ENCODE data around the gene IGFBP3. TPM values are rescaled to one million over a fixed set of nuclear protein-coding genes. Genes with fewer than 3 reads are reported as not detected.

Gene IGFBP3
- total RNA-seq, 1 donor from 2014 or later = 1,747 TPM

- H3K9me3 Mint-ChIP-seq (ENCODE audit: low read depth) = no peaks in the 10 kb centered on the region
- peaks cover 73% of the 10 kb centered on the region for H3K4me1 Mint-ChIP-seq (ENCODE audit: low read depth)
- peak overlapping the region; percentile 89 for H3K4me3 Mint-ChIP-seq (ENCODE audit: unreplicated experiment)
- DNase-seq (ENCODE audit: low spot score) = no peak
- peak overlapping the region; percentile 67 for H3K27ac Mint-ChIP-seq (ENCODE audit: unreplicated experiment)
- TF ChIP-seq CTCF (IDR thresholded peaks at IDR 0.05) = no peak
- peaks cover 26% of the 10 kb centered on the region for H3K36me3 Mint-ChIP-seq (ENCODE audit: low read depth)
- H3K27me3 Mint-ChIP-seq (ENCODE audit: low read depth) = no peaks in the 10 kb centered on the region
These were observed 2.5 kb downstream of the IGFBP3 start for GRCh38 chr7:45918556-45918955.

DNA sequence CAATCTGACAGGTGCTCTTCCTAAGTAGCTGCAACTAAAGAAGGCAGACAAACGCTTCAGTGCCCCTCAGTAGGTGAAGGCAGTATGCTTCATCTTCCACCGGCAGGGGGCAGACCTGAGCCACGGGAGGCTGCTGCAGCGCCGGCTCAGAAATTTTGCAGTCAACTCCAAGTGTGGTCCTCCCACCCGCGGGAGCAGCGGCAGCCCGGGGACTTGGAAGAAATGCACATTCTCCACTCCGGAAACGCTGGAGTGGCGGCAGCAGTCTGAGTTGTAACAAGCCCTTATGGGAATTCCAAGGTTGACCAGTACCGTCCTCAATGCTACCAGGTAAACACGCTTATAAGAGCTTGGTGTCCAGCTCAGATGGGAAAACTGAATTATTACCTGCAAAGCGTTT, 3.4 kb downstream of the IGFBP3 start:
- Mint-ChIP-seq H3K27ac (ENCODE audit: unreplicated experiment) (peak overlapping the region; percentile 55), H3K36me3 (ENCODE audit: low read depth) (peaks cover 34% of the 10 kb centered on the region), H3K9me3 (ENCODE audit: low read depth) (no peaks in the 10 kb centered on the region), H3K27me3 (ENCODE audit: low read depth) (no peaks in the 10 kb centered on the region), H3K4me1 (ENCODE audit: low read depth) (peaks cover 64% of the 10 kb centered on the region), H3K4me3 (ENCODE audit: unreplicated experiment) (peak overlapping the region; percentile 89)
- no peak for DNase-seq (ENCODE audit: low spot score)
- peak; percentile 96 for TF ChIP-seq CTCF (IDR thresholded peaks at IDR 0.05)

- no peak for DNase-seq (ENCODE audit: low spot score)
- Mint-ChIP-seq H3K27ac (ENCODE audit: unreplicated experiment) (peak overlapping the region; percentile 55), H3K36me3 (ENCODE audit: low read depth) (peaks cover 39% of the 10 kb centered on the region), H3K9me3 (ENCODE audit: low read depth) (no peaks in the 10 kb centered on the region), H3K4me3 (ENCODE audit: unreplicated experiment) (peak overlapping the region; percentile 89), H3K27me3 (ENCODE audit: low read depth) (no peaks in the 10 kb centered on the region), H3K4me1 (ENCODE audit: low read depth) (peaks cover 58% of the 10 kb centered on the region)
- no peak for TF ChIP-seq CTCF (IDR thresholded peaks at IDR 0.05)
These were observed 4.0 kb downstream of the IGFBP3 start for GRCh38 chr7:45917064-45917463.

- Mint-ChIP-seq H3K36me3 (ENCODE audit: low read depth) (peaks cover 39% of the 10 kb centered on the region), H3K9me3 (ENCODE audit: low read depth) (no peaks in the 10 kb centered on the region), H3K4me1 (ENCODE audit: low read depth) (peaks cover 51% of the 10 kb centered on the region), H3K27me3 (ENCODE audit: low read depth) (no peaks in the 10 kb centered on the region), H3K4me3 (ENCODE audit: unreplicated experiment) (peak overlapping the region; percentile 60), H3K27ac (ENCODE audit: unreplicated experiment) (peak overlapping the region; percentile 24)
- TF ChIP-seq CTCF (IDR thresholded peaks at IDR 0.05) = no peak
- DNase-seq (ENCODE audit: low spot score) = no peak
These were observed 5.5 kb downstream of the IGFBP3 start for GRCh38 chr7:45915606-45916005.

DNA sequence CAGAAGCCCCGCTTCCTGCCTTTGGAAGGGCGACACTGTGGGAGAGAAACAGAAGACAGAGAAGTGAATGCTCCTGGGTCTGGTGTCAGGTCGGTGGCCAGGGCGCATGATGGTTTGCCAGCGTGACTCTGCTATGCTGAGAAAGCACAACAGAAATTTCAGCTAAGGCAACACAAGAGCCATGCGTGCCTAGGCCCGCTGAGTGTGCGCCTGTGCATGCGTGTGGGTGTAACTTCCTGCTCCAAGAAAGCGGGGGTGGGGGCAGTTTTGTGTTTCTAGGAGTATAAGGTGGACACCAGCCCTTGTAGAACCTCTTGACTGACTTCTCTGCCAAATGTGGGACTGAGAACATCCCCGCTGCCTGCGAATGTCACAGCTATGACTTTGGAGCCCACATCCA, 6.2 kb downstream of the IGFBP3 start:
- Mint-ChIP-seq H3K4me3 (ENCODE audit: unreplicated experiment) (no peak overlapping the region), H3K27ac (ENCODE audit: unreplicated experiment) (peak overlapping the region; percentile 79), H3K9me3 (ENCODE audit: low read depth) (no peaks in the 10 kb centered on the region), H3K36me3 (ENCODE audit: low read depth) (peaks cover 39% of the 10 kb centered on the region), H3K4me1 (ENCODE audit: low read depth) (peaks cover 47% of the 10 kb centered on the region), H3K27me3 (ENCODE audit: low read depth) (no peaks in the 10 kb centered on the region)
- no peak for DNase-seq (ENCODE audit: low spot score)
- TF ChIP-seq CTCF (IDR thresholded peaks at IDR 0.05) = no peak
